AG09319 (cell line): ENCODE results near the gene ZNF446.

Source experiments
- DNase-seq: peaks from one replicate; pipeline ENCODE4 v3.0.0-alpha.2; 2010; ENCODE audit warnings: low read depth; ENCODE audit errors: extremely low read depth
- TF ChIP-seq, protein P1 (sequence below): IDR thresholded peaks from 2 replicates; pipeline ENCODE4 v1.5.1; 2011; ENCODE audit warnings: low read depth, mild to moderate bottlenecking, inconsistent platforms, low read length, moderate library complexity

Gene ZNF446

GRCh38 chr19:58519087-58519354, 42.9 kb downstream of the ZNF446 start:
- TF ChIP-seq, protein P1, sequence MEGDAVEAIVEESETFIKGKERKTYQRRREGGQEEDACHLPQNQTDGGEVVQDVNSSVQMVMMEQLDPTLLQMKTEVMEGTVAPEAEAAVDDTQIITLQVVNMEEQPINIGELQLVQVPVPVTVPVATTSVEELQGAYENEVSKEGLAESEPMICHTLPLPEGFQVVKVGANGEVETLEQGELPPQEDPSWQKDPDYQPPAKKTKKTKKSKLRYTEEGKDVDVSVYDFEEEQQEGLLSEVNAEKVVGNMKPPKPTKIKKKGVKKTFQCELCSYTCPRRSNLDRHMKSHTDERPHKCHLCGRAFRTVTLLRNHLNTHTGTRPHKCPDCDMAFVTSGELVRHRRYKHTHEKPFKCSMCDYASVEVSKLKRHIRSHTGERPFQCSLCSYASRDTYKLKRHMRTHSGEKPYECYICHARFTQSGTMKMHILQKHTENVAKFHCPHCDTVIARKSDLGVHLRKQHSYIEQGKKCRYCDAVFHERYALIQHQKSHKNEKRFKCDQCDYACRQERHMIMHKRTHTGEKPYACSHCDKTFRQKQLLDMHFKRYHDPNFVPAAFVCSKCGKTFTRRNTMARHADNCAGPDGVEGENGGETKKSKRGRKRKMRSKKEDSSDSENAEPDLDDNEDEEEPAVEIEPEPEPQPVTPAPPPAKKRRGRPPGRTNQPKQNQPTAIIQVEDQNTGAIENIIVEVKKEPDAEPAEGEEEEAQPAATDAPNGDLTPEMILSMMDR, result peak; percentile 83
- peak; percentile 28 for DNase-seq

DNA sequence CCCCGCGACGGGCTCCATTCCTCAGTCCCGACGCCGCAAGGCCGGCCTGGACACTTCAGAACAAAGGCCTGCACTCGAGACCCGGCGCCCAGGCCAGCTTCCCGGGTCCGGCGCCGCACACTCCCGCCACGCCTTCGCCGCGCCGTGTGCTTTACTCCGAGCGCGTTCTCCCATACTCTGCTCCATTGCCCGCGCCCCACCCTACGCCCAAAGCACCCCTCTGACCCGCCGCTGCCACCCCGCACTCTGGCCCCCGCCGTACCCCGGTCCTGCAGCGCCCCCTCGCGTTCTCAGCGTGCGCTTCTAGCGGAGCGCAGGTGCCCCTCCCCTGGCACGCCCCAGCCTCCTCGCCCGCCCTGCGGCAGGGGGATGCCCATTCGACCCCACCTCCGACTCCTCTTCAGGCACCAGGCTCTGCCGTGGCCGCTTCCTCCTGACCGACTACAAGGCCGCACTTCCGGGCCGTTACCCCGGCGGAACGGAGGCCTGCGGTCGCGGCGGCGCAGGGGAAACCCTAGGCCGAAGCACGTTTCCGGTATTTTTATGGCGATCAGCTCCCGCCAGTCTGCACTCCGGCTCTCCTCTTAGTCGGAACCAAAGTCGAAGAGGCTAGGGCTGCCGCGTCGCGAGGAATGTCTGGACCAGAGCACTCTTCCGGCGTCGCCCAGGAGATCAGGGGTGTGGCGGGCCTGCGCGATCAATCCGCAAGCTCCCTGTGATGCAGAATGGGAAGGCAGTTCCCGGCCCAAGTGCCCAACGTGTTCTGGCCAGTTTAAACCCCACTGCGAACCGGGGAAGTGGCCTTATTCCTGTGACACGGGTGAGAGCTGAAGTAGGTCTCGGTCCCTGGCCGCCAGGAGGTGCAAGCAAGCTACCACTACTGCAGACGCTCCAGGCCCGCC, 43.5 kb downstream of the ZNF446 start, which contains the start of gene ZBTB45:
Gene ZBTB45, minus strand, starts transcription at position 456 of the 902 bp plus-strand sequence. CDS start 2,137 bp downstream, outside the sequence.
- peak; percentile 89 for DNase-seq
- TF ChIP-seq, protein P1, result peak; percentile 72

GRCh38 chr19:58520257-58520599, 44.1 kb downstream of the ZNF446 start:
- DNase-seq, result no peak
- TF ChIP-seq, protein P1, result no peak

DNA sequence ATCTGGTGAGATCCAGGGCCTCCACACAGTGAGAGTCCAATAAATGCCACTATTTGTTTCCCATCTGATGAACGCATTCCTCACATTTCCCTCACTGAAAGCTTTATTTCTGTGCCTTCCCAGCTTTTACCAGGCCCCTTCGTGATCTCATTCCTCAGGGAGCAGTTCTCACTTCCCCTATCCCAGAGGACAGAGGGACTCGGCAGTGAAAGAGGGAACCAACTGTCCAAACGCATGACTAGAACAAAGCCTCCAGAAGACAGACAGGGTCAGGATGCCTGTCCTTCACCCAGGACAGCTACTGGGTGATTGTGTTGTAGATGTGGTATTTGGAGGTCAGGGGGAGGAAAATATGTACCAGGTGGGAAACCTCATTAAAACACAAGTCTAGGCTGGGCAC, 45.5 kb downstream of the ZNF446 start:
- DNase-seq, result no peak

DNA sequence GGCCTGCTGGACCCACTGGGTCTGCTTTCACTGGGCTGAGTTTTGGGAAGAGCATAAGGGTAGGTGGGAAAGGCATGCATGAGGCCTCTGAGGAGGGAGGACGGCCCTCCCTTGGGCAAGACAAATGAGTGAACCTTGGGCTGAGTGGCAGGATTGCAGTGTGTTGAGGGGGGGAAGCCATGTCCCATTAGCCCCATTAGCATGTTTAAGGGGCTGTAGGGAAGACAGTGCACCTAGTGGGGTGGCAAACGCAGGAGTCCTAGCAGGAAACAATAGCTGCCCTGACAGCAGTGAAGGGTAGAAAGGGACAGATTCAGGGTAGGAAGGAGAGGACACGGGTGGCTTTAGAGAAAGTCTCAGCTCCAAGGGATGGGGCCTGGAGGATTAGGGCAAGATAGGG, 46.6 kb downstream of the ZNF446 start:
- no peak for DNase-seq
- TF ChIP-seq, protein P1, result no peak

More for the DNA sequence above, 45.5 kb downstream of the ZNF446 start:
- TF ChIP-seq, protein P1, result no peak

DNA sequence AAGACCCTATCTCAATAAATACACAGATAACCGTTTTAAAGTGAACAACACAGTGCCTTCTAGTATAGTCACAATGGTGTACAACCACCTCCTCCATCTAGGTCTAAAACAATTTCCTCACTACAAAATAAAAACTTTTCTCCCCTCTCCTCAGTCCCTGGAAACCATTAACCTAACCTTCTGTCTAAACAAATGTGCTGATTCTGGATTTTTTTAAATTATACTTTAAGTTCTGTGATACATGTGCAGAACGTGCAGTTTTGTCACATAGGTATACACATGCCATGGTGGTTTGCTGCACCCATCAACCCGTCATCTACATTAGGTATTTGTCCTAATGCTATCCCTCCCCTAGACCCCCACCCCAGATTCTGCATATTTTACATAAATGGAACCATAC, 53.3 kb downstream of the ZNF446 start:
- TF ChIP-seq, protein P1, result no peak
- DNase-seq, result no peak
